Keratinocyte (primary cell): ENCODE measurements around the gene PRKX. TPM values are rescaled to one million over a fixed set of nuclear protein-coding genes. Genes with fewer than 3 reads are reported as not detected.

Experiments used
- DNase-seq: peaks from one replicate; pipeline ENCODE4 v3.0.0-alpha.2; 2011; ENCODE audit warnings: low read depth, missing footprints, low spot score
- FAIRE-seq: peaks from 2 replicates; lab custom pipeline; 2011; peaks lifted over from hg19 to GRCh38; lab: Jason Lieb, UNC
- H2AFZ ChIP-seq: 2 replicates; pipeline ENCODE4 v1.6.0; 2012; ENCODE audit warnings: low read length, control low read depth, inconsistent platforms; ENCODE audit not compliant: control insufficient read depth
- H3K27ac ChIP-seq: 2 replicates; pipeline ENCODE4 v1.5.1; 2011; ENCODE audit warnings: low read length; ENCODE audit not compliant: control insufficient read depth, insufficient read depth
- H3K27me3 ChIP-seq: 3 replicates; pipeline ENCODE4 v1.6.0; 2011; ENCODE audit warnings: low read length; ENCODE audit not compliant: control insufficient read depth, insufficient read depth; ENCODE audit errors: extremely low read depth
- H3K36me3 ChIP-seq, 2 experiments: 2 replicates in 1 of 2; 3 replicates in 1 of 2; pipeline ENCODE4 v1.5.1; 2011; ENCODE audit warnings: low read length in 2 of 2, mild to moderate bottlenecking in 1 of 2; ENCODE audit not compliant: control insufficient read depth in 2 of 2, insufficient read depth in 2 of 2; ENCODE audit errors: extremely low read depth in 1 of 2
- H3K4me1 ChIP-seq: 3 replicates; pipeline ENCODE4 v1.5.1; 2011; ENCODE audit warnings: low read length; ENCODE audit not compliant: control insufficient read depth, insufficient read depth; ENCODE audit errors: extremely low read depth
- H3K4me2 ChIP-seq: 3 replicates; pipeline ENCODE4 v1.6.0; 2011; ENCODE audit warnings: low read depth, low read length; ENCODE audit not compliant: control insufficient read depth, insufficient read depth; ENCODE audit errors: extremely low read depth
- H3K4me3 ChIP-seq, 3 experiments: fragments of 200-600 bp in 1 of 3; sonication (generic) in 1 of 3; 2 replicates in 2 of 3; 3 replicates in 1 of 3; pipeline ENCODE4 v1.5.1; 2011 to 2016; ENCODE audit warnings: low read length in 3 of 3, mild to moderate bottlenecking in 3 of 3, control low read depth in 2 of 3, inconsistent platforms in 1 of 3, low read depth in 1 of 3, mixed read lengths in 1 of 3, mixed run types in 1 of 3, moderate library complexity in 1 of 3; ENCODE audit not compliant: control insufficient read depth in 2 of 3, insufficient read depth in 2 of 3; ENCODE audit errors: extremely low read depth in 1 of 3
- H3K79me2 ChIP-seq: 2 replicates; pipeline ENCODE4 v1.6.0; 2012; ENCODE audit warnings: low read length; ENCODE audit not compliant: control insufficient read depth, insufficient read depth
- H3K9ac ChIP-seq: 3 replicates; pipeline ENCODE4 v1.6.0; 2011; ENCODE audit warnings: low read length; ENCODE audit not compliant: control insufficient read depth, insufficient read depth; ENCODE audit errors: extremely low read depth
- H3K9me1 ChIP-seq: 3 replicates; pipeline ENCODE4 v1.6.0; 2011; ENCODE audit warnings: low read length; ENCODE audit not compliant: control insufficient read depth, insufficient read depth; ENCODE audit errors: extremely low read depth
- H3K9me3 ChIP-seq: 2 replicates; pipeline ENCODE4 v1.5.1; 2012; ENCODE audit warnings: low read depth, low read length; ENCODE audit not compliant: control insufficient read depth
- H4K20me1 ChIP-seq: 3 replicates; pipeline ENCODE4 v1.6.0; 2011; ENCODE audit warnings: low read length; ENCODE audit not compliant: control insufficient read depth, insufficient read depth; ENCODE audit errors: extremely low read depth
- CTCF ChIP-seq, 3 experiments: IDR thresholded peaks in 1 of 3; conservative IDR thresholded peaks in 1 of 3; optimal IDR thresholded peaks in 1 of 3; 2 replicates in 2 of 3; 3 replicates in 1 of 3; pipeline versions ENCODE3 to v1.5.1; 2011; ENCODE audit warnings: low read length in 3 of 3, mild to moderate bottlenecking in 3 of 3, moderate library complexity in 2 of 3, control low read depth in 1 of 3, inconsistent platforms in 1 of 3; ENCODE audit not compliant: insufficient read depth in 2 of 3; ENCODE audit errors: extremely low read depth in 1 of 3
- EZH2 ChIP-seq: IDR thresholded peaks from one replicate; pipeline ENCODE4 v1.6.1; 2012; ENCODE audit warnings: inconsistent platforms, mild to moderate bottlenecking, low read length, moderate library complexity
- dilution Hi-C: fragments of 300-500 bp; cut with MboI; formaldehyde crosslinking; loops from one replicate; pipeline ENCODE4 v1.7.0; 2020; ENCODE audit warnings: low sequenced_read_pairs; ENCODE audit not compliant: extremely low pct_ligation_motif_present
- polyA plus RNA-seq, 5 experiments: library from polyadenylated mRNA; depleted of rRNA in 3 of 5; stranded (reverse) in 3 of 5; stranded (forward) in 1 of 5; unstranded in 1 of 5; fragments of >200 nt; gene quantifications; 1 replicate in 1 of 5; 2 replicates in 3 of 5; 3 replicates in 1 of 5; pipeline versions ENCODE4 v1.2.1 to v1.2.3, GENCODE V29; 2011 to 2012; ENCODE audit warnings: missing spikeins in 2 of 5, low read depth in 1 of 5, low replicate concordance in 1 of 5

The PRKX gene
- polyA plus RNA-seq, 1 donor (not counting 4 experiments of a cell fraction or from before 2014, with no cell fraction given) = 39.9 TPM

GRCh38 chrX:3679669-3680068, 33.8 kb downstream of the PRKX start:
- H3K9me1 ChIP-seq = no peaks in the 10 kb centered on the region
- dilution Hi-C loops = no loop called here
- H2AFZ ChIP-seq = no peak overlapping the region
- peaks cover 0 to 3% of the 10 kb centered on the region in 2 experiments for H3K36me3 ChIP-seq
- H4K20me1 ChIP-seq = no peaks in the 10 kb centered on the region
- H3K4me2 ChIP-seq = no peak overlapping the region
- H3K27me3 ChIP-seq = no peaks in the 10 kb centered on the region
- DNase-seq (no peak), FAIRE-seq (no peak)
- H3K4me3 ChIP-seq = no peak overlapping the region
- no peaks in the 10 kb centered on the region for H3K4me1 ChIP-seq
- TF ChIP-seq CTCF (optimal IDR thresholded peaks at IDR 0.05 in 1 of 3, IDR thresholded peaks at IDR 0.05 in 1 of 3, conservative IDR thresholded peaks at IDR 0.05 in 1 of 3; ENCODE audit: extremely low read depth in 1 of 3, insufficient read depth in 2 of 3, low read length in 3 of 3) = no peak
- peaks cover 23% of the 10 kb centered on the region for H3K79me2 ChIP-seq
- H3K27ac ChIP-seq = no peak overlapping the region
- H3K9me3 ChIP-seq = no peaks in the 10 kb centered on the region
- H3K9ac ChIP-seq = no peak overlapping the region

GRCh38 chrX:3678328-3678727, 35.1 kb downstream of the PRKX start:
- H3K4me3 ChIP-seq = no peak overlapping the region
- H4K20me1 ChIP-seq = no peaks in the 10 kb centered on the region
- no peaks in the 10 kb centered on the region for H3K9me3 ChIP-seq
- no peaks in the 10 kb centered on the region for H3K4me1 ChIP-seq
- H3K9me1 ChIP-seq = no peaks in the 10 kb centered on the region
- H3K36me3 ChIP-seq = peaks cover 0 to 9% of the 10 kb centered on the region in 2 experiments
- FAIRE-seq = no peak
- peaks cover 22% of the 10 kb centered on the region for H3K79me2 ChIP-seq
- no peak overlapping the region for H3K9ac ChIP-seq
- H3K27me3 ChIP-seq = no peaks in the 10 kb centered on the region
- H3K27ac ChIP-seq = no peak overlapping the region
- no peak overlapping the region for H3K4me2 ChIP-seq
- H2AFZ ChIP-seq = no peak overlapping the region
- dilution Hi-C loops = no loop called here
- TF ChIP-seq CTCF (optimal IDR thresholded peaks at IDR 0.05 in 1 of 3, IDR thresholded peaks at IDR 0.05 in 1 of 3, conservative IDR thresholded peaks at IDR 0.05 in 1 of 3; ENCODE audit: extremely low read depth in 1 of 3, insufficient read depth in 2 of 3, low read length in 3 of 3) (no peak), EZH2 (no peak)
- DNase-seq = no peak
